ENCODE measurements around the gene FAM184A.

Gene FAM184A

DNA sequence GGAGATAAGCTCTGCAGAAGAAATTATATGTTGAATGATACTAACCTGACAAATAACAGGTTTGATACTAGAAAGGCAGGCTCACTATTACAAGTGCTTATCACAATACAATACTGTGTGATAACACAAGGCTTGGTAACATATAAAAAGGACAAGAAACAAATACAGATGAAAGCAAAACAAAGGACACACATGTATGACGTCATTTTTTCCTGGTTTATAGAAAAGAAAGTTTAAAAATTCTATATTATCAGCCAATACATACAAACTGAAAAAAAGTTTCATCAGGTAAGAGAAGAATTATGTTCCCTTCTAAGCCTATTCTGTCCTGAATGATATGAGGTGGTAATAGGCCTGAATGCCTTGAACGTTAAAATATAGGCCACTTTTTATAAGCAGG lies 111.2 kb downstream of the FAM184A start:
- DNase-seq (ENCODE audit: insufficient read length, low spot score) (no peak), FAIRE-seq (no peak)
- TF ChIP-seq, protein P1, sequence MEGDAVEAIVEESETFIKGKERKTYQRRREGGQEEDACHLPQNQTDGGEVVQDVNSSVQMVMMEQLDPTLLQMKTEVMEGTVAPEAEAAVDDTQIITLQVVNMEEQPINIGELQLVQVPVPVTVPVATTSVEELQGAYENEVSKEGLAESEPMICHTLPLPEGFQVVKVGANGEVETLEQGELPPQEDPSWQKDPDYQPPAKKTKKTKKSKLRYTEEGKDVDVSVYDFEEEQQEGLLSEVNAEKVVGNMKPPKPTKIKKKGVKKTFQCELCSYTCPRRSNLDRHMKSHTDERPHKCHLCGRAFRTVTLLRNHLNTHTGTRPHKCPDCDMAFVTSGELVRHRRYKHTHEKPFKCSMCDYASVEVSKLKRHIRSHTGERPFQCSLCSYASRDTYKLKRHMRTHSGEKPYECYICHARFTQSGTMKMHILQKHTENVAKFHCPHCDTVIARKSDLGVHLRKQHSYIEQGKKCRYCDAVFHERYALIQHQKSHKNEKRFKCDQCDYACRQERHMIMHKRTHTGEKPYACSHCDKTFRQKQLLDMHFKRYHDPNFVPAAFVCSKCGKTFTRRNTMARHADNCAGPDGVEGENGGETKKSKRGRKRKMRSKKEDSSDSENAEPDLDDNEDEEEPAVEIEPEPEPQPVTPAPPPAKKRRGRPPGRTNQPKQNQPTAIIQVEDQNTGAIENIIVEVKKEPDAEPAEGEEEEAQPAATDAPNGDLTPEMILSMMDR (IDR thresholded peaks at IDR 0.05; ENCODE audit: insufficient read depth, missing control alignments) = no peak

DNA sequence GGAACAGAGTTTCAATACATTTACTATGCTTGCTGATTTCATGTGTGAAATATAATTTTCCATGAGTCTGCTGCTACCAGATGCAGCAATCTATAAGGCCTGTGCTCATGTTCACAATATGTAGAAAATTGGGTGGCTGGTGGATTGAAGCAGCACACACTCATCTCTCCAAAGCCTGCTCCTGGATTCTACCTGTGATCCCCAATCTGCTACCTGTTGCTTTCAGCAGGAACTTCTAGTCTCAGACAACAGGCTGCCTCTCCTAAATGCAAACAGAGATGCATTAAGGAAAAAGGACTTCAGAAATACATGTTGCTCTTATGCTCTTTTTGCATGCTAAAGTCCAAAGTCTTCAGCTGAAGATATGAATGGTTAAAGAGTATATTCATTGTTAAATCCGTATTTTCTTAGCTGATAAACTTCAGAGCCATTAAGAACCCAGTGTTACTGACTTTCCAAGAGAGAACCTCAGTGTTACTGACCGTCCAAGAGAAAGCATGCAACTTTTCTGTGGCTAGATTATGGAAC lies 112.6 kb downstream of the FAM184A start:
- DNase-seq (ENCODE audit: insufficient read length, low spot score) = no peak
- FAIRE-seq = no peak
- TF ChIP-seq, protein P1 (IDR thresholded peaks at IDR 0.05; ENCODE audit: insufficient read depth, missing control alignments) = no peak

DNA sequence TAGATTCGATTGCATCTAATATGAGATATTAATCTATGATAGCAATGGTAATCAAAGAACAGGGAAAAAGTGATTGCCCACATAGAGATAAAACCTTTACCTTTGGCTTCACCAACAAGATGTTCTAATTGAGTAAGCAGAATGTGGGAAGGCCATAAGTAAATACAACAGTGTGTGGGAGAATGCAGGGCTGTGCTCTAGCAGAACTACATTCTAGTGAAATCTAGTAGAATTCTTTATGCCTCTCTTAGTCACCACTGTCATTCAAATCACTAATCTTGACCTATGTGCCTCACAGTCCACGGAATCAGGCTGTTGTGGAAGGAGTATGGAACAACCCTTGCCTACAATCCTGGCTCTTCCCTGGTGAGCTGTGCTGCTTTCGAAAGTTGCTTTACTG lies 113.1 kb downstream of the FAM184A start:
- TF ChIP-seq, protein P1 (IDR thresholded peaks at IDR 0.05; ENCODE audit: insufficient read depth, missing control alignments) = no peak
- no peak for DNase-seq (ENCODE audit: insufficient read length, low spot score)
- FAIRE-seq = no peak

DNA sequence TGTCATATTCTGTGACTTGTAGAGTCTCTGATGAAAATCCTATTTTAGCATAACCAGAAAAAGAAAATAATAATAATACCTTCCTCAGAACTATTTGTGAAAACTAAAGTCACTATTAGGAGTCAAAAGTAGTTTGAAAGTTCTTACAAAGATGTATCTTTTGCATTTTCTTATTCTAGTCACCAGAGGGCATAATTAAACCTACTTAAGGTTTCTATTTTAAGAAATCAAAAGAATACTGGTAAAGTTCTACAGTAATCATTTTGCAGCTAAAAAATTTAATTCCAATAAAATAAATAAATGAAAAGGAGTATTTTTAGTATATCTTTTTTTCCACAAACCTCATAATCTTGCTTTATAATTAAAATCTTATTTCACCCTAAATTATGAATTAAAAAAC lies 115.5 kb downstream of the FAM184A start:
- TF ChIP-seq, protein P1 (IDR thresholded peaks at IDR 0.05; ENCODE audit: insufficient read depth, missing control alignments) = peak; percentile 21
- DNase-seq (ENCODE audit: insufficient read length, low spot score) (no peak), FAIRE-seq (no peak)

DNA sequence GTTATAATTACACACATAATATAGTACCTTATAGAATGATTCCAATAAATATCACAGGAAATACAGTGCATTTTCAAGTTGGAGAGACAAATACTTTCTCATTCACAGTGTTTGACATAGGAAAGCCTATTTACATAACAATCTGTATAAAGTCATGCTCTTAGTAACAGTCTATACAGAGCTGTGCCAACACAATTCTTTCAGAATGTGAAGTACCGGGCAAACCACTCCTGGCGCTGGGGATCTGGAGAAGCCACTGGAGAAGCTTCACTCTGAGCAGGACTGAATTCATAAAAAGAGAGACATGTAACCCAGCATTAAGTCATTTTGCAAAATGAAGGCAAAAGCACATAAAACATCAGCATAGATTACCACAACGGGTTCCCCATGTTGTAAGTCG lies 118.6 kb downstream of the FAM184A start:
- TF ChIP-seq, protein P1 (IDR thresholded peaks at IDR 0.05; ENCODE audit: insufficient read depth, missing control alignments) = no peak
- no peak for DNase-seq (ENCODE audit: insufficient read length, low spot score)
- FAIRE-seq = no peak

DNA sequence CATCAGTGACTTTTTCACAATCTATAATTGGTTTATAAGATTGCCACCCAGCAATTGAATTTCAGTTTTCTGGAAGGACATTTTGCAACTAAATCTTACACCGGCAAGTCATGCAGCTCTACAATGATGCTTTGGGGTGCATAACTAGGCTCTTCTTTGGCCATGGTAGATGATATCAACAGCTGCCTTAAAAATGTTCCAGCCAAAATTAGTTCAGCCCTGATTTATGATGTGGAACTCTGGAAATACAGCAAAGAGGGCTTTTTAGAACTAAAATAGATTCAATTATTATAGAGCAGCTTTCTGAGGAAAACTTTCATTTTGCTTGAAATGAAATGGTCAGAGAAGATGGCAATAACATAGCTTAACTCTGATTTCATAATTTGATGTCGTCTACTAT lies 125.1 kb downstream of the FAM184A start:
- TF ChIP-seq, protein P1 (IDR thresholded peaks at IDR 0.05; ENCODE audit: insufficient read depth, missing control alignments) = no peak
- FAIRE-seq (no peak), DNase-seq (ENCODE audit: insufficient read length, low spot score) (no peak)

DNA sequence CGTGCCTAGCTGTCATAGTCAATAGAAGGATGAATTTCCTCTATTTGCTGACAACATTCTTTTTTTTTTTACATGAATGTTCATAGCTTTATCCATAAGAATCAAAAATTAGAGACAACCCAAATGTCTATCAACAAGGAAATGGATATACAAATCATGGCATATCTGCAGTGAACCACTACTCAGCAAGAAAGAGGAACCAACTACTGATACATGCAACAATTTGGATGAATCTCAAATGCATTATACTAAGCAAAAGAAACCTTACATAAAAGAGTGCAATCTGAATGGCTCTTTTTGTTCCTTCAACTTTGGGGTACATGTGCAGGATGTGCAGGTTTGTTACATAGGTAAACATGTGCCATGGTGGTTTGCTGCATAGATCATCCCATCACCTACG lies 125.8 kb downstream of the FAM184A start:
- no peak for FAIRE-seq
- DNase-seq (ENCODE audit: insufficient read length, low spot score) = no peak
- TF ChIP-seq, protein P1 (IDR thresholded peaks at IDR 0.05; ENCODE audit: insufficient read depth, missing control alignments) = no peak
